Astrocyte (in vitro differentiated cells and primary cell): Measurements from ENCODE around the gene CERS4.

Experiments
- CTCF ChIP-seq: IDR thresholded peaks from 2 replicates; pipeline ENCODE4 v1.5.1; 2011; ENCODE audit warnings: low read depth, mild to moderate bottlenecking, inconsistent platforms, low read length, moderate library complexity; ENCODE audit not compliant: insufficient read depth
- EZH2 ChIP-seq: IDR thresholded peaks from 2 replicates; pipeline ENCODE4 v1.6.1; 2012; ENCODE audit warnings: mild to moderate bottlenecking, low read length, inconsistent platforms; ENCODE audit not compliant: insufficient read depth

GRCh38 chr19:8210421-8211101 lies 1.4 kb downstream of the CERS4 start:
- TF ChIP-seq CTCF (no peak), EZH2 (no peak)
